ENCODE measurements around the gene NOBOX.
A peak's percentile ranks its signal among the peaks of the same experiment; 100 is the strongest.
"Not testable (repeated sequence)": the region's sequence is repeated elsewhere in the genome, so short reads cannot be mapped to it uniquely, and the experiment has no call there.

Gene NOBOX

GRCh38 chr7:144384071-144384470, 19.4 kb downstream of the NOBOX start:
- peak; percentile 28 for DNase-seq (ENCODE audit: low spot score)
- H3K4me3 ChIP-seq: no peak overlapping the region
- H3K27ac ChIP-seq: no peak overlapping the region
- TF ChIP-seq CTCF (IDR thresholded peaks at IDR 0.05): no peak

- DNase-seq (ENCODE audit: low spot score): peak; percentile 58
- H3K27ac ChIP-seq: no peak overlapping the region
- TF ChIP-seq CTCF (IDR thresholded peaks at IDR 0.05): no peak
- no peak overlapping the region for H3K4me3 ChIP-seq
These were observed 23.6 kb downstream of the NOBOX start for GRCh38 chr7:144379776-144380384.

GRCh38 chr7:144378651-144379050, 24.8 kb downstream of the NOBOX start:
- Histone ChIP-seq H3K27ac (no peak overlapping the region), H3K4me3 (no peak overlapping the region)
- DNase-seq (ENCODE audit: low spot score): peak; percentile 31
- no peak for TF ChIP-seq CTCF (IDR thresholded peaks at IDR 0.05)

- H3K27ac ChIP-seq; H3K4me3 ChIP-seq; DNase-seq (ENCODE audit: low spot score): not testable (repeated sequence)
These were observed 34.3 kb downstream of the NOBOX start for GRCh38 chr7:144369221-144369620.

GRCh38 chr7:144367250-144367649, 36.2 kb downstream of the NOBOX start:
- not testable (repeated sequence) for H3K4me3 ChIP-seq; H3K27ac ChIP-seq; DNase-seq (ENCODE audit: low spot score)

- not testable (repeated sequence) for H3K27ac ChIP-seq; H3K4me3 ChIP-seq; DNase-seq (ENCODE audit: low spot score)
These were observed 38.0 kb downstream of the NOBOX start for GRCh38 chr7:144365523-144365922.

- DNase-seq (ENCODE audit: low spot score); H3K27ac ChIP-seq: not testable (repeated sequence)
These were observed 41.4 kb downstream of the NOBOX start for GRCh38 chr7:144362061-144362460.

GRCh38 chr7:144356860-144357259, 46.6 kb downstream of the NOBOX start:
- H3K4me3 ChIP-seq; H3K27ac ChIP-seq; DNase-seq (ENCODE audit: low spot score): not testable (repeated sequence)

More at GRCh38 chr7:144362061-144362460, 41.4 kb downstream of the NOBOX start:
- not testable (repeated sequence) for H3K4me3 ChIP-seq

GRCh38 chr7:144356185-144356584, 47.3 kb downstream of the NOBOX start:
- not testable (repeated sequence) for H3K27ac ChIP-seq; H3K4me3 ChIP-seq; DNase-seq (ENCODE audit: low spot score)

- not testable (repeated sequence) for H3K27ac ChIP-seq; H3K4me3 ChIP-seq; DNase-seq (ENCODE audit: low spot score)
These were observed 48.2 kb downstream of the NOBOX start, which contains the start of gene ARHGEF5 for GRCh38 chr7:144355176-144355822. Gene ARHGEF5 (plus strand): TSS chr7:144355402. CDS start chr7:144362670, 7,268 bp downstream.

- not testable (repeated sequence) for DNase-seq (ENCODE audit: low spot score); H3K27ac ChIP-seq; H3K4me3 ChIP-seq
These were observed 51.8 kb downstream of the NOBOX start for GRCh38 chr7:144351667-144352066.

GRCh38 chr7:144348625-144349024, 54.9 kb downstream of the NOBOX start:
- DNase-seq (ENCODE audit: low spot score); H3K4me3 ChIP-seq: not testable (repeated sequence)

More at GRCh38 chr7:144348625-144349024, 54.9 kb downstream of the NOBOX start:
- not testable (repeated sequence) for H3K27ac ChIP-seq

Measured in coronary artery (tissue), 2 donors.